Lower leg skin (tissue), 3 donors: ENCODE data around the gene SSTR5.

ENCODE experiments used
- CTCF ChIP-seq, 3 donors: fragments of 450-650 bp; IDR thresholded peaks; one replicate each; pipeline ENCODE4 v1.5.1; 2016; ENCODE audit warnings: antibody characterized with exemption in 3 of 3, mild to moderate bottlenecking in 3 of 3, moderate library complexity in 2 of 3
- POLR2A ChIP-seq, 2 donors: fragments of 450-650 bp; IDR thresholded peaks; one replicate each; pipeline ENCODE4 v1.6.1; 2016 to 2017; ENCODE audit warnings: antibody characterized with exemption in 2 of 2, mild to moderate bottlenecking in 1 of 2, moderate library complexity in 1 of 2

- TF ChIP-seq POLR2A (IDR thresholded peaks at IDR 0.05) (no peak), CTCF (IDR thresholded peaks at IDR 0.05) (no peak)
These were observed 25.9 kb downstream of the SSTR5 start for GRCh38 chr16:1098266-1098991.
